Kidney (tissue), 11 donors: ENCODE measurements around the gene FAM72B. TPM values are rescaled to one million over a fixed set of nuclear protein-coding genes. Genes with fewer than 3 reads are reported as not detected.
"Not testable (repeated sequence)": the region's sequence is repeated elsewhere in the genome, so short reads cannot be mapped to it uniquely, and the experiment has no call there.

Experiments
- DNase-seq, 5 donors: peaks; one replicate each; pipeline ENCODE4 v3.0.0-alpha.2; 2013 to 2020
- FAIRE-seq: peaks from 2 replicates; lab custom pipeline; 2012; peaks lifted over from hg19 to GRCh38; lab: Jason Lieb, UNC
- H3K27ac ChIP-seq, 2 donors: one replicate each; pipeline ENCODE4 v1.7.0; 2013; ENCODE audit warnings: low read depth in 2 of 2, low read length in 2 of 2, inconsistent platforms in 1 of 2
- H3K27me3 ChIP-seq: one replicate; pipeline ENCODE4 v1.7.1; 2013; ENCODE audit warnings: low read length, inconsistent platforms; ENCODE audit not compliant: control insufficient read depth, insufficient read depth
- H3K36me3 ChIP-seq, 3 donors: one replicate each; pipeline versions ENCODE4 v1.7.0 to v1.7.1; 2013; ENCODE audit warnings: low read length in 3 of 3, control low read depth in 1 of 3, inconsistent platforms in 1 of 3; ENCODE audit not compliant: insufficient read depth in 3 of 3, control insufficient read depth in 2 of 3
- H3K4me1 ChIP-seq, 3 donors: one replicate each; pipeline versions ENCODE4 v1.7.0 to v1.7.1; 2013; ENCODE audit warnings: low read length in 3 of 3, inconsistent platforms in 1 of 3, low read depth in 1 of 3; ENCODE audit not compliant: control insufficient read depth in 2 of 3, insufficient read depth in 2 of 3
- H3K4me3 ChIP-seq, 3 donors: one replicate each; pipeline versions ENCODE4 v1.7.0 to v1.8.1; 2013; ENCODE audit warnings: low read length in 3 of 3, control low read depth in 1 of 3, inconsistent platforms in 1 of 3
- H3K9ac ChIP-seq, 3 donors: one replicate each; pipeline versions ENCODE4 v1.7.0 to v1.7.1; 2013; ENCODE audit warnings: low read length in 3 of 3, control low read depth in 1 of 3, inconsistent platforms in 1 of 3
- H3K9me3 ChIP-seq, 3 donors: one replicate each; pipeline versions ENCODE4 v1.7.0 to v1.7.1; 2013; ENCODE audit warnings: low read length in 3 of 3, control low read depth in 1 of 3, inconsistent platforms in 1 of 3; ENCODE audit not compliant: control insufficient read depth in 2 of 3, insufficient read depth in 1 of 3
- intact Hi-C: fragments of 100-400 bp; cut with DNase I; formaldehyde crosslinking; loops from one replicate; pipeline ENCODE4 v1.11.1; 2022
- polyA plus RNA-seq: library from polyadenylated mRNA; stranded (reverse); fragments of 350-450 nt; fragmentation: Illumina TruSeq; extraction: RNeasy Lipid Tissue Mini Kit (QIAGEN cat#74804); gene quantifications from one replicate; pipeline ENCODE4 v1.2.3, GENCODE V29; 2014; ENCODE audit warnings: low read depth, low replicate concordance; ENCODE audit not compliant: insufficient read depth
- total RNA-seq: library from RNA; stranded (reverse); fragmentation: NEBNext Ultra II Directional; extraction: Animal tissue kit (Norgen Biotek cat#: 25700); gene quantifications from one replicate; pipeline ENCODE4 v1.2.1, GENCODE V29; 2021
- donor health status: control.
- donor health status: control.
- donor health status: DM: yes; HTN: yes; CAD: no.
- donor health status: Normal renal cell carcinoma (clear cell type).

The FAM72B gene
- total and polyA plus RNA-seq, 2 donors from 2014 or later = 0.54 to 0.56 TPM

GRCh38 chr1:121165296-121165695 lies 18.8 kb downstream of the FAM72B start:
- H3K36me3 ChIP-seq, H3K9me3 ChIP-seq, FAIRE-seq, intact Hi-C loops, H3K27ac ChIP-seq, H3K9ac ChIP-seq, H3K4me3 ChIP-seq, H3K4me1 ChIP-seq, DNase-seq, H3K27me3 ChIP-seq: not testable (repeated sequence)

GRCh38 chr1:121163850-121164757 lies 20.0 kb downstream of the FAM72B start:
- H3K36me3 ChIP-seq, H3K9me3 ChIP-seq, H3K9ac ChIP-seq, DNase-seq, H3K27ac ChIP-seq, H3K4me3 ChIP-seq, FAIRE-seq, H3K27me3 ChIP-seq, intact Hi-C loops, H3K4me1 ChIP-seq: not testable (repeated sequence)

- H3K9ac ChIP-seq, H3K9me3 ChIP-seq, H3K4me3 ChIP-seq, intact Hi-C loops, DNase-seq, H3K27me3 ChIP-seq, H3K27ac ChIP-seq, FAIRE-seq, H3K4me1 ChIP-seq, H3K36me3 ChIP-seq: not testable (repeated sequence)
These were observed 22.8 kb downstream of the FAM72B start for GRCh38 chr1:121161199-121161901.

- H3K36me3 ChIP-seq, FAIRE-seq, H3K9ac ChIP-seq, H3K9me3 ChIP-seq, DNase-seq, H3K4me1 ChIP-seq, H3K27ac ChIP-seq, H3K4me3 ChIP-seq, intact Hi-C loops, H3K27me3 ChIP-seq: not testable (repeated sequence)
These were observed 24.0 kb downstream of the FAM72B start for GRCh38 chr1:121160118-121160517.

- H3K9me3 ChIP-seq, DNase-seq, intact Hi-C loops, H3K4me1 ChIP-seq, H3K36me3 ChIP-seq, H3K27me3 ChIP-seq, FAIRE-seq, H3K9ac ChIP-seq, H3K27ac ChIP-seq, H3K4me3 ChIP-seq: not testable (repeated sequence)
These were observed 26.5 kb downstream of the FAM72B start for GRCh38 chr1:121157609-121158008.

GRCh38 chr1:121156958-121157603 lies 27.1 kb downstream of the FAM72B start:
- H3K4me3 ChIP-seq, H3K4me1 ChIP-seq, H3K27me3 ChIP-seq, DNase-seq, FAIRE-seq, intact Hi-C loops, H3K9ac ChIP-seq, H3K27ac ChIP-seq, H3K36me3 ChIP-seq, H3K9me3 ChIP-seq: not testable (repeated sequence)

GRCh38 chr1:121155671-121156358 lies 28.3 kb downstream of the FAM72B start:
- H3K27me3 ChIP-seq, H3K4me3 ChIP-seq, FAIRE-seq, intact Hi-C loops, H3K9me3 ChIP-seq, H3K9ac ChIP-seq, H3K36me3 ChIP-seq, H3K27ac ChIP-seq, H3K4me1 ChIP-seq: not testable (repeated sequence)
- peak in 3 of 5 donors; percentile 5 to 19 (median 6) for DNase-seq
